Hepatocyte (in vitro differentiated cells): Measurements from ENCODE around the gene PPM1L.

Experiments
- EZH2 ChIP-seq: fragments of 200-600 bp; sonication (generic); IDR thresholded peaks from 2 replicates; pipeline ENCODE4 v1.6.1; 2016; ENCODE audit warnings: antibody characterized with exemption, mild to moderate bottlenecking, borderline replicate concordance
- EZH2phosphoT487 ChIP-seq: fragments of 200-600 bp; sonication (generic); IDR thresholded peaks from one replicate; pipeline ENCODE4 v1.6.1; 2018; ENCODE audit warnings: antibody characterized with exemption, mild to moderate bottlenecking, low read depth, moderate library complexity; ENCODE audit not compliant: unreplicated experiment, severe bottlenecking
- TF ChIP-seq, protein P1 (sequence below): fragments of 200-600 bp; sonication (generic); IDR thresholded peaks from 2 replicates; pipeline ENCODE4 v1.5.1; 2016; ENCODE audit warnings: antibody characterized with exemption, mild to moderate bottlenecking; ENCODE audit not compliant: poor library complexity

DNA sequence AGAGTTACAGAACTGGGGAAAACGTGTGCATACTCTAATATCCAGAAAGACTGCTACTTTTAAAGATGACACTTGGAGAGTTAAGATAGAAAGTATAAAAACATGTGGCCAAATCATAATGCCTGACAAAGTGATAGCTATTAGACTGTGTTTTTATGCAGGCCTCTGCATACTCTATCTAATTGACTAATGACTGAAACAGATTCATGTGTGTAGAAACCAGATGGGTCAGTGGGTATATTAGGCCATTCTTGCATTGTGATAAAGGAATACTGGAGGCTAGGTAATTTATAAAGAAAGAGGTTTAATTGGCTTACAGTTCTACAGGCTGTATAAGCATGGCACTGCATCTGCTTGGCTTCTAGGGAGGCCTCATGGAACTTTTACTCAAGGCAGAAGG is 71.5 kb downstream of the PPM1L start:
- TF ChIP-seq, protein P1, sequence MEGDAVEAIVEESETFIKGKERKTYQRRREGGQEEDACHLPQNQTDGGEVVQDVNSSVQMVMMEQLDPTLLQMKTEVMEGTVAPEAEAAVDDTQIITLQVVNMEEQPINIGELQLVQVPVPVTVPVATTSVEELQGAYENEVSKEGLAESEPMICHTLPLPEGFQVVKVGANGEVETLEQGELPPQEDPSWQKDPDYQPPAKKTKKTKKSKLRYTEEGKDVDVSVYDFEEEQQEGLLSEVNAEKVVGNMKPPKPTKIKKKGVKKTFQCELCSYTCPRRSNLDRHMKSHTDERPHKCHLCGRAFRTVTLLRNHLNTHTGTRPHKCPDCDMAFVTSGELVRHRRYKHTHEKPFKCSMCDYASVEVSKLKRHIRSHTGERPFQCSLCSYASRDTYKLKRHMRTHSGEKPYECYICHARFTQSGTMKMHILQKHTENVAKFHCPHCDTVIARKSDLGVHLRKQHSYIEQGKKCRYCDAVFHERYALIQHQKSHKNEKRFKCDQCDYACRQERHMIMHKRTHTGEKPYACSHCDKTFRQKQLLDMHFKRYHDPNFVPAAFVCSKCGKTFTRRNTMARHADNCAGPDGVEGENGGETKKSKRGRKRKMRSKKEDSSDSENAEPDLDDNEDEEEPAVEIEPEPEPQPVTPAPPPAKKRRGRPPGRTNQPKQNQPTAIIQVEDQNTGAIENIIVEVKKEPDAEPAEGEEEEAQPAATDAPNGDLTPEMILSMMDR: no peak
- TF ChIP-seq EZH2phosphoT487: no peak
- TF ChIP-seq EZH2: no peak
